Smooth muscle cell (in vitro differentiated cells): Measurements from ENCODE around the gene NEURL1. TPM values are rescaled to one million over a fixed set of nuclear protein-coding genes. Genes with fewer than 3 reads are reported as not detected.

Experiments used
- DNase-seq: peaks from one replicate; lab custom pipeline; 2025; ENCODE audit not compliant: unreplicated experiment; lab: John Stamatoyannopoulos, UW
- H2AFZ ChIP-seq: fragments of 200-600 bp; sonication (generic); 2 replicates; pipeline ENCODE4 v1.6.0; 2016; ENCODE audit warnings: antibody characterized with exemption, low read depth, mild to moderate bottlenecking
- H3F3A ChIP-seq: fragments of 200-600 bp; sonication (generic); 2 replicates; pipeline ENCODE4 v1.6.0; 2017; ENCODE audit warnings: antibody characterized with exemption, low read depth
- H3K27ac ChIP-seq: fragments of 200-600 bp; sonication (generic); 2 replicates; pipeline ENCODE4 v1.5.1; 2016; ENCODE audit warnings: low read depth, mild to moderate bottlenecking
- H3K27me3 ChIP-seq: fragments of 200-600 bp; sonication (generic); 2 replicates; pipeline ENCODE4 v1.6.1; 2016; ENCODE audit warnings: low read depth, mild to moderate bottlenecking
- H3K36me3 ChIP-seq: fragments of 200-600 bp; sonication (generic); 2 replicates; pipeline ENCODE4 v1.5.1; 2016; ENCODE audit warnings: low read depth
- H3K4me1 ChIP-seq: fragments of 200-600 bp; sonication (generic); 2 replicates; pipeline ENCODE4 v1.5.1; 2016; ENCODE audit warnings: low read depth
- H3K4me2 ChIP-seq: fragments of 200-600 bp; sonication (generic); 2 replicates; pipeline ENCODE4 v1.6.0; 2016; ENCODE audit warnings: mild to moderate bottlenecking
- H3K4me3 ChIP-seq: fragments of 200-600 bp; sonication (generic); 2 replicates; pipeline ENCODE4 v1.5.1; 2016; ENCODE audit warnings: mild to moderate bottlenecking
- H3K79me2 ChIP-seq: fragments of 200-600 bp; sonication (generic); 2 replicates; pipeline ENCODE4 v1.6.0; 2016; ENCODE audit warnings: low read depth, mild to moderate bottlenecking
- H3K9ac ChIP-seq: fragments of 200-600 bp; sonication (generic); 2 replicates; pipeline ENCODE4 v1.6.0; 2016; ENCODE audit warnings: low read depth
- H3K9me3 ChIP-seq: fragments of 200-600 bp; sonication (generic); replicated peaks from 2 replicates; pipeline ENCODE4 v1.5.1; 2016; ENCODE audit warnings: low read depth
- H4K20me1 ChIP-seq: fragments of 200-600 bp; sonication (generic); 2 replicates; pipeline ENCODE4 v1.6.0; 2016; ENCODE audit warnings: low read depth
- CTCF ChIP-seq: fragments of 200-600 bp; sonication (generic); IDR thresholded peaks from 2 replicates; pipeline ENCODE4 v1.5.1; 2017; ENCODE audit warnings: borderline replicate concordance, mild to moderate bottlenecking, antibody characterized with exemption; ENCODE audit not compliant: insufficient read depth, poor library complexity, severe bottlenecking
- WGBS: methylation state at CpG from one replicate; pipeline ENCODE4 v1.1.7; 2016; ENCODE audit warnings: low lambda C conversion rate; 5-methylcytosine and 5-hydroxymethylcytosine counted together
- polyA plus RNA-seq: library from polyadenylated mRNA; unstranded; fragments of >200 nt; fragmentation: Nextera tagmentation; extraction: Ambion mirVana; gene quantifications from 2 replicates; pipeline ENCODE4 v1.2.1, GENCODE V29; 2016
- total RNA-seq: library from RNA; depleted of rRNA; stranded (reverse); fragments of >200 nt; gene quantifications from 2 replicates; pipeline ENCODE4 v1.2.3, GENCODE V29; 2014

Gene NEURL1
- total and polyA plus RNA-seq, 2 experiments from 2014 or later = 0.04 to 0.91 TPM

- H4K20me1 ChIP-seq = no peaks in the 10 kb centered on the region
- H3K4me1 ChIP-seq = peaks cover 4% of the 10 kb centered on the region
- no peaks in the 10 kb centered on the region for H3K27me3 ChIP-seq
- no peak for TF ChIP-seq CTCF
- H3K4me2 ChIP-seq = no peak overlapping the region
- no peak overlapping the region for H3K27ac ChIP-seq
- no peak overlapping the region for H2AFZ ChIP-seq
- no peak overlapping the region for H3K4me3 ChIP-seq
- no peaks in the 10 kb centered on the region for H3F3A ChIP-seq
- DNase-seq = no peak
- H3K9me3 ChIP-seq = no peaks in the 10 kb centered on the region
- H3K79me2 ChIP-seq = no peaks in the 10 kb centered on the region
- H3K9ac ChIP-seq = no peak overlapping the region
- H3K36me3 ChIP-seq = no peaks in the 10 kb centered on the region
Observed at GRCh38 chr10:103581499-103581898, 88.0 kb downstream of the NEURL1 start.

- H3K79me2 ChIP-seq = no peaks in the 10 kb centered on the region
- H3K9me3 ChIP-seq = no peaks in the 10 kb centered on the region
- peaks cover 4% of the 10 kb centered on the region for H3K4me1 ChIP-seq
- WGBS = 54% methylated on average over 13 of the region's 13 CpGs
- no peak overlapping the region for H2AFZ ChIP-seq
- TF ChIP-seq CTCF = no peak
- H3F3A ChIP-seq = no peaks in the 10 kb centered on the region
- H3K4me3 ChIP-seq = no peak overlapping the region
- peak overlapping the region; percentile 57 for H3K4me2 ChIP-seq
- no peaks in the 10 kb centered on the region for H3K27me3 ChIP-seq
- peak overlapping the region; percentile 35 for H3K27ac ChIP-seq
- no peak for DNase-seq
- no peaks in the 10 kb centered on the region for H4K20me1 ChIP-seq
- no peaks in the 10 kb centered on the region for H3K36me3 ChIP-seq
- no peak overlapping the region for H3K9ac ChIP-seq
Observed at GRCh38 chr10:103582331-103583123, 89.0 kb downstream of the NEURL1 start.

GRCh38 chr10:103583871-103584215 lies 90.3 kb downstream of the NEURL1 start:
- Histone ChIP-seq H3K4me2 (no peak overlapping the region), H3K9ac (no peak overlapping the region), H3K36me3 (no peaks in the 10 kb centered on the region), H4K20me1 (no peaks in the 10 kb centered on the region), H3F3A (no peaks in the 10 kb centered on the region), H3K79me2 (no peaks in the 10 kb centered on the region), H3K9me3 (no peaks in the 10 kb centered on the region), H2AFZ (no peak overlapping the region), H3K27me3 (no peaks in the 10 kb centered on the region), H3K27ac (no peak overlapping the region), H3K4me3 (no peak overlapping the region), H3K4me1 (peaks cover 4% of the 10 kb centered on the region)
- 96% methylated on average over 8 of the region's 8 CpGs for WGBS
- TF ChIP-seq CTCF = no peak
- DNase-seq = no peak
